Measurements from ENCODE around the gene URB1.
"Not testable (repeated sequence)": the region's sequence is repeated elsewhere in the genome, so short reads cannot be mapped to it uniquely, and the experiment has no call there.

DNA sequence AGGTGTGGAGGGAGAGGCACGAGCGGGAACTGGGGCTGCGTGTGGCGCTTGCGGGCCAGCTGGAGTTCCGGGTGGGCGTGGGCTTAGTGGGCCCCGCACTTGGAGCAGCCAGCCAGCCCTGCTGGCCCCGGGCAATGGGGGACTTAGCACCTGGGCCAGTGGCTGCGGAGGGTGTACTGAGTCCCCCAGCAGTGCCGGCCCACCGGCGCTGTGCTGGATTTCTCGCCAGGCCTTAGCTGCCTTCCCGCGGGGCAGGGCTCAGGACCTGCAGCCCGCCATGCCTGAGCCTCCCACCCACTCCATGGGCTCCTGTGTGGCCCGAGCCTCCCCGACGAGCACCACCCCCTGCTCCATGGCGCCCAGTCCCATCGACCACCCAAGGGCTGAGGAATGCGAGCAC, 127.5 kb downstream of the URB1 start:
- not testable (repeated sequence) for TF ChIP-seq NONO (IDR thresholded peaks at IDR 0.05; ENCODE audit: low read depth in 2 of 2, low read length in 1 of 2); ZSCAN32 (CRISPR knock-in tag; IDR thresholded peaks at IDR 0.05); ZNF707 (CRISPR knock-in tag; conservative IDR thresholded peaks at IDR 0.05); MYNN (IDR thresholded peaks at IDR 0.05); MYNN (CRISPR knock-in tag; IDR thresholded peaks at IDR 0.05); SIX5 (IDR thresholded peaks at IDR 0.05; ENCODE audit: borderline replicate concordance in 1 of 2, insufficient read depth in 1 of 2, low read depth in 1 of 2, low read length in 2 of 2); AFF4 (CRISPR knock-in tag; IDR thresholded peaks at IDR 0.05); NBN (IDR thresholded peaks at IDR 0.05; ENCODE audit: low read depth); ZNF232 (CRISPR knock-in tag; IDR thresholded peaks at IDR 0.05); JUND (IDR thresholded peaks at IDR 0.05; ENCODE audit: borderline replicate concordance, low read depth, low read length); JUND (tag; IDR thresholded peaks at IDR 0.05; ENCODE audit: borderline replicate concordance, low read depth, low read length)
- TF ChIP-seq, protein P1, sequence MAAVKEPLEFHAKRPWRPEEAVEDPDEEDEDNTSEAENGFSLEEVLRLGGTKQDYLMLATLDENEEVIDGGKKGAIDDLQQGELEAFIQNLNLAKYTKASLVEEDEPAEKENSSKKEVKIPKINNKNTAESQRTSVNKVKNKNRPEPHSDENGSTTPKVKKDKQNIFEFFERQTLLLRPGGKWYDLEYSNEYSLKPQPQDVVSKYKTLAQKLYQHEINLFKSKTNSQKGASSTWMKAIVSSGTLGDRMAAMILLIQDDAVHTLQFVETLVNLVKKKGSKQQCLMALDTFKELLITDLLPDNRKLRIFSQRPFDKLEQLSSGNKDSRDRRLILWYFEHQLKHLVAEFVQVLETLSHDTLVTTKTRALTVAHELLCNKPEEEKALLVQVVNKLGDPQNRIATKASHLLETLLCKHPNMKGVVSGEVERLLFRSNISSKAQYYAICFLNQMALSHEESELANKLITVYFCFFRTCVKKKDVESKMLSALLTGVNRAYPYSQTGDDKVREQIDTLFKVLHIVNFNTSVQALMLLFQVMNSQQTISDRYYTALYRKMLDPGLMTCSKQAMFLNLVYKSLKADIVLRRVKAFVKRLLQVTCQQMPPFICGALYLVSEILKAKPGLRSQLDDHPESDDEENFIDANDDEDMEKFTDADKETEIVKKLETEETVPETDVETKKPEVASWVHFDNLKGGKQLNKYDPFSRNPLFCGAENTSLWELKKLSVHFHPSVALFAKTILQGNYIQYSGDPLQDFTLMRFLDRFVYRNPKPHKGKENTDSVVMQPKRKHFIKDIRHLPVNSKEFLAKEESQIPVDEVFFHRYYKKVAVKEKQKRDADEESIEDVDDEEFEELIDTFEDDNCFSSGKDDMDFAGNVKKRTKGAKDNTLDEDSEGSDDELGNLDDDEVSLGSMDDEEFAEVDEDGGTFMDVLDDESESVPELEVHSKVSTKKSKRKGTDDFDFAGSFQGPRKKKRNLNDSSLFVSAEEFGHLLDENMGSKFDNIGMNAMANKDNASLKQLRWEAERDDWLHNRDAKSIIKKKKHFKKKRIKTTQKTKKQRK (IDR thresholded peaks at IDR 0.05; ENCODE audit: borderline replicate concordance, low read depth, low read length) = not testable (repeated sequence)
